ENCODE data around the gene SLCO2A1. TPM values are rescaled to one million over a fixed set of nuclear protein-coding genes. Genes with fewer than 3 reads are reported as not detected.

Gene SLCO2A1
- total RNA-seq, 4 donors from 2014 or later = 7.8 to 12.0 (median 11.1) TPM

- Histone ChIP-seq H3K4me3 (no peak overlapping the region), H3K4me1 (no peaks in the 10 kb centered on the region), H3K27ac (no peak overlapping the region), H3K27me3 (no peaks in the 10 kb centered on the region), H3K36me3 (no peaks in the 10 kb centered on the region), H3K9me3 (no peaks in the 10 kb centered on the region)
- no peak for ATAC-seq
- WGBS, 2 donors (ENCODE audit: low coverage in 1 of 2) = 81 to 100% methylated on average over 1 to 3 of the region's 22 CpGs
- TF ChIP-seq POLR2A (IDR thresholded peaks at IDR 0.05) (no peak), EP300 (IDR thresholded peaks at IDR 0.05) (no peak), POLR2AphosphoS5 (IDR thresholded peaks at IDR 0.05) (no peak), CTCF (IDR thresholded peaks at IDR 0.05) (no peak)
Observed at GRCh38 chr3:134020135-134020680, 9.5 kb downstream of the SLCO2A1 start.

GRCh38 chr3:134018850-134019249, 10.9 kb downstream of the SLCO2A1 start:
- H3K9me3 ChIP-seq = no peaks in the 10 kb centered on the region
- no peak for TF ChIP-seq EP300 (IDR thresholded peaks at IDR 0.05)
- TF ChIP-seq POLR2A (IDR thresholded peaks at IDR 0.05) = no peak
- no peak for TF ChIP-seq CTCF (IDR thresholded peaks at IDR 0.05)
- no peak for TF ChIP-seq POLR2AphosphoS5 (IDR thresholded peaks at IDR 0.05)
- no peaks in the 10 kb centered on the region for H3K27me3 ChIP-seq
- WGBS, 2 donors (ENCODE audit: low coverage in 1 of 2) = 86% methylated on average over 1 of the region's 1 CpG; no CpG with 5 or more reads in 1 of the 2 donors
- H3K4me1 ChIP-seq = no peaks in the 10 kb centered on the region
- no peaks in the 10 kb centered on the region for H3K36me3 ChIP-seq
- no peak for ATAC-seq
- no peak overlapping the region for H3K4me3 ChIP-seq
- H3K27ac ChIP-seq = no peak overlapping the region

GRCh38 chr3:134018406-134018805, 11.3 kb downstream of the SLCO2A1 start:
- H3K9me3 ChIP-seq = no peaks in the 10 kb centered on the region
- no peaks in the 10 kb centered on the region for H3K4me1 ChIP-seq
- TF ChIP-seq CTCF (IDR thresholded peaks at IDR 0.05) (no peak), POLR2AphosphoS5 (IDR thresholded peaks at IDR 0.05) (no peak), EP300 (IDR thresholded peaks at IDR 0.05) (no peak), POLR2A (IDR thresholded peaks at IDR 0.05) (no peak)
- no peak overlapping the region for H3K4me3 ChIP-seq
- no peak overlapping the region for H3K27ac ChIP-seq
- ATAC-seq = no peak
- WGBS, 2 donors (ENCODE audit: low coverage in 1 of 2) = 45 to 64% methylated on average over 2 to 3 of the region's 3 CpGs
- no peaks in the 10 kb centered on the region for H3K36me3 ChIP-seq
- no peaks in the 10 kb centered on the region for H3K27me3 ChIP-seq

GRCh38 chr3:134017490-134017889, 12.2 kb downstream of the SLCO2A1 start:
- Histone ChIP-seq H3K4me3 (no peak overlapping the region), H3K9me3 (no peaks in the 10 kb centered on the region), H3K36me3 (no peaks in the 10 kb centered on the region), H3K4me1 (no peaks in the 10 kb centered on the region), H3K27me3 (no peaks in the 10 kb centered on the region), H3K27ac (no peak overlapping the region)
- 63 to 94% methylated on average over 3 to 5 of the region's 5 CpGs for WGBS, 2 donors (ENCODE audit: low coverage in 1 of 2)
- no peak for ATAC-seq
- no peak for TF ChIP-seq POLR2AphosphoS5 (IDR thresholded peaks at IDR 0.05)
- TF ChIP-seq POLR2A (IDR thresholded peaks at IDR 0.05) = no peak
- TF ChIP-seq CTCF (IDR thresholded peaks at IDR 0.05) = no peak
- TF ChIP-seq EP300 (IDR thresholded peaks at IDR 0.05) = no peak

- no peaks in the 10 kb centered on the region for H3K36me3 ChIP-seq
- TF ChIP-seq EP300 (IDR thresholded peaks at IDR 0.05) (no peak), POLR2AphosphoS5 (IDR thresholded peaks at IDR 0.05) (no peak)
- no peak overlapping the region for H3K27ac ChIP-seq
- H3K27me3 ChIP-seq = no peaks in the 10 kb centered on the region
- H3K4me1 ChIP-seq = no peaks in the 10 kb centered on the region
- no peaks in the 10 kb centered on the region for H3K9me3 ChIP-seq
- WGBS, 2 donors (ENCODE audit: low coverage in 1 of 2) = no CpG with 5 or more reads among the region's 2 CpGs
- no peak overlapping the region for H3K4me3 ChIP-seq
- ATAC-seq = no peak
Observed at GRCh38 chr3:134014270-134014669, 15.5 kb downstream of the SLCO2A1 start.

Measured in gastroesophageal sphincter (tissue), 4 donors.